Smooth muscle cell (in vitro differentiated cells): ENCODE measurements around the gene CTDSP1. TPM values are rescaled to one million over a fixed set of nuclear protein-coding genes. Genes with fewer than 3 reads are reported as not detected.

Source experiments
- DNase-seq: peaks from one replicate; lab custom pipeline; 2025; ENCODE audit not compliant: unreplicated experiment; lab: John Stamatoyannopoulos, UW
- H2AFZ ChIP-seq: fragments of 200-600 bp; sonication (generic); 2 replicates; pipeline ENCODE4 v1.6.0; 2016; ENCODE audit warnings: antibody characterized with exemption, low read depth, mild to moderate bottlenecking
- H3F3A ChIP-seq: fragments of 200-600 bp; sonication (generic); 2 replicates; pipeline ENCODE4 v1.6.0; 2017; ENCODE audit warnings: antibody characterized with exemption, low read depth
- H3K27ac ChIP-seq: fragments of 200-600 bp; sonication (generic); 2 replicates; pipeline ENCODE4 v1.5.1; 2016; ENCODE audit warnings: low read depth, mild to moderate bottlenecking
- H3K27me3 ChIP-seq: fragments of 200-600 bp; sonication (generic); 2 replicates; pipeline ENCODE4 v1.6.1; 2016; ENCODE audit warnings: low read depth, mild to moderate bottlenecking
- H3K36me3 ChIP-seq: fragments of 200-600 bp; sonication (generic); 2 replicates; pipeline ENCODE4 v1.5.1; 2016; ENCODE audit warnings: low read depth
- H3K4me1 ChIP-seq: fragments of 200-600 bp; sonication (generic); 2 replicates; pipeline ENCODE4 v1.5.1; 2016; ENCODE audit warnings: low read depth
- H3K4me2 ChIP-seq: fragments of 200-600 bp; sonication (generic); 2 replicates; pipeline ENCODE4 v1.6.0; 2016; ENCODE audit warnings: mild to moderate bottlenecking
- H3K4me3 ChIP-seq: fragments of 200-600 bp; sonication (generic); 2 replicates; pipeline ENCODE4 v1.5.1; 2016; ENCODE audit warnings: mild to moderate bottlenecking
- H3K79me2 ChIP-seq: fragments of 200-600 bp; sonication (generic); 2 replicates; pipeline ENCODE4 v1.6.0; 2016; ENCODE audit warnings: low read depth, mild to moderate bottlenecking
- H3K9ac ChIP-seq: fragments of 200-600 bp; sonication (generic); 2 replicates; pipeline ENCODE4 v1.6.0; 2016; ENCODE audit warnings: low read depth
- H3K9me3 ChIP-seq: fragments of 200-600 bp; sonication (generic); replicated peaks from 2 replicates; pipeline ENCODE4 v1.5.1; 2016; ENCODE audit warnings: low read depth
- H4K20me1 ChIP-seq: fragments of 200-600 bp; sonication (generic); 2 replicates; pipeline ENCODE4 v1.6.0; 2016; ENCODE audit warnings: low read depth
- CTCF ChIP-seq: fragments of 200-600 bp; sonication (generic); IDR thresholded peaks from 2 replicates; pipeline ENCODE4 v1.5.1; 2017; ENCODE audit warnings: borderline replicate concordance, mild to moderate bottlenecking, antibody characterized with exemption; ENCODE audit not compliant: insufficient read depth, poor library complexity, severe bottlenecking
- WGBS: methylation state at CpG from one replicate; pipeline ENCODE4 v1.1.7; 2016; ENCODE audit warnings: low lambda C conversion rate; 5-methylcytosine and 5-hydroxymethylcytosine counted together
- polyA plus RNA-seq: library from polyadenylated mRNA; unstranded; fragments of >200 nt; fragmentation: Nextera tagmentation; extraction: Ambion mirVana; gene quantifications from 2 replicates; pipeline ENCODE4 v1.2.1, GENCODE V29; 2016
- total RNA-seq: library from RNA; depleted of rRNA; stranded (reverse); fragments of >200 nt; gene quantifications from 2 replicates; pipeline ENCODE4 v1.2.3, GENCODE V29; 2014

CTDSP1 gene
- total and polyA plus RNA-seq, 2 experiments from 2014 or later: 18.7 to 62.5 TPM

GRCh38 chr2:218428846-218429558, 29.3 kb downstream of the CTDSP1 start:
- TF ChIP-seq CTCF: no peak
- no peak for DNase-seq
- H2AFZ ChIP-seq: no peak overlapping the region
- H3K9ac ChIP-seq: no peak overlapping the region
- no peaks in the 10 kb centered on the region for H3K4me1 ChIP-seq
- H3K79me2 ChIP-seq: no peaks in the 10 kb centered on the region
- H3K27me3 ChIP-seq: no peaks in the 10 kb centered on the region
- H4K20me1 ChIP-seq: no peaks in the 10 kb centered on the region
- WGBS: 95% methylated on average over 24 of the region's 24 CpGs
- H3K4me3 ChIP-seq: no peak overlapping the region
- no peaks in the 10 kb centered on the region for H3K36me3 ChIP-seq
- no peak overlapping the region for H3K4me2 ChIP-seq
- H3K27ac ChIP-seq: no peak overlapping the region
- H3K9me3 ChIP-seq: no peaks in the 10 kb centered on the region
- no peaks in the 10 kb centered on the region for H3F3A ChIP-seq

GRCh38 chr2:218429911-218430692, 30.4 kb downstream of the CTDSP1 start:
- H3K79me2 ChIP-seq: no peaks in the 10 kb centered on the region
- H3F3A ChIP-seq: no peaks in the 10 kb centered on the region
- H3K4me2 ChIP-seq: no peak overlapping the region
- no peak overlapping the region for H3K27ac ChIP-seq
- WGBS: 86% methylated on average over 7 of the region's 9 CpGs
- H3K9ac ChIP-seq: no peak overlapping the region
- no peaks in the 10 kb centered on the region for H3K9me3 ChIP-seq
- no peaks in the 10 kb centered on the region for H3K4me1 ChIP-seq
- H2AFZ ChIP-seq: no peak overlapping the region
- H3K36me3 ChIP-seq: no peaks in the 10 kb centered on the region
- H3K27me3 ChIP-seq: no peaks in the 10 kb centered on the region
- TF ChIP-seq CTCF: no peak
- H3K4me3 ChIP-seq: no peak overlapping the region
- no peaks in the 10 kb centered on the region for H4K20me1 ChIP-seq
- no peak for DNase-seq

- no peaks in the 10 kb centered on the region for H4K20me1 ChIP-seq
- no peaks in the 10 kb centered on the region for H3K27me3 ChIP-seq
- H2AFZ ChIP-seq: no peak overlapping the region
- DNase-seq: no peak
- no peaks in the 10 kb centered on the region for H3K79me2 ChIP-seq
- WGBS: 94% methylated on average over 11 of the region's 11 CpGs
- no peaks in the 10 kb centered on the region for H3K4me1 ChIP-seq
- no peak overlapping the region for H3K27ac ChIP-seq
- no peak for TF ChIP-seq CTCF
- H3F3A ChIP-seq: no peaks in the 10 kb centered on the region
- H3K4me3 ChIP-seq: no peak overlapping the region
- H3K4me2 ChIP-seq: no peak overlapping the region
- no peaks in the 10 kb centered on the region for H3K36me3 ChIP-seq
- no peak overlapping the region for H3K9ac ChIP-seq
- H3K9me3 ChIP-seq: no peaks in the 10 kb centered on the region
These were observed 31.1 kb downstream of the CTDSP1 start for GRCh38 chr2:218430721-218431120.
